ENCODE results near the gene CLCN7.

CLCN7 gene

GRCh38 chr16:1500465-1501150 is 25.8 kb upstream of the CLCN7 start:
- DNase-seq (ENCODE audit: low read depth): no peak
- no peak overlapping the region for H3K4me3 ChIP-seq (ENCODE audit: low read length)
- no peak for TF ChIP-seq CTCF (conservative IDR thresholded peaks at IDR 0.05; ENCODE audit: low read length)

- DNase-seq (ENCODE audit: low read depth): no peak
- TF ChIP-seq CTCF (conservative IDR thresholded peaks at IDR 0.05; ENCODE audit: low read length): no peak
- no peak overlapping the region for H3K4me3 ChIP-seq (ENCODE audit: low read length)
Observed at GRCh38 chr16:1499756-1500464, 25.1 kb upstream of the CLCN7 start.

GRCh38 chr16:1498899-1499676 is 24.3 kb upstream of the CLCN7 start:
- H3K4me3 ChIP-seq (ENCODE audit: low read length): no peak overlapping the region
- no peak for DNase-seq (ENCODE audit: low read depth)
- TF ChIP-seq CTCF (conservative IDR thresholded peaks at IDR 0.05; ENCODE audit: low read length): no peak

GRCh38 chr16:1497014-1497598 is 22.3 kb upstream of the CLCN7 start:
- DNase-seq (ENCODE audit: low read depth): no peak
- no peak overlapping the region for H3K4me3 ChIP-seq (ENCODE audit: low read length)
- no peak for TF ChIP-seq CTCF (conservative IDR thresholded peaks at IDR 0.05; ENCODE audit: low read length)

- no peak overlapping the region for H3K4me3 ChIP-seq (ENCODE audit: low read length)
- DNase-seq (ENCODE audit: low read depth): no peak
- no peak for TF ChIP-seq CTCF (conservative IDR thresholded peaks at IDR 0.05; ENCODE audit: low read length)
Observed at GRCh38 chr16:1496464-1496863, 21.6 kb upstream of the CLCN7 start.

- TF ChIP-seq CTCF (conservative IDR thresholded peaks at IDR 0.05; ENCODE audit: low read length): no peak
- no peak overlapping the region for H3K4me3 ChIP-seq (ENCODE audit: low read length)
- no peak for DNase-seq (ENCODE audit: low read depth)
Observed at GRCh38 chr16:1495889-1496262, 21.0 kb upstream of the CLCN7 start.

Data from AG10803 (cell line).